ENCODE data around the gene RXRA.

DNA sequence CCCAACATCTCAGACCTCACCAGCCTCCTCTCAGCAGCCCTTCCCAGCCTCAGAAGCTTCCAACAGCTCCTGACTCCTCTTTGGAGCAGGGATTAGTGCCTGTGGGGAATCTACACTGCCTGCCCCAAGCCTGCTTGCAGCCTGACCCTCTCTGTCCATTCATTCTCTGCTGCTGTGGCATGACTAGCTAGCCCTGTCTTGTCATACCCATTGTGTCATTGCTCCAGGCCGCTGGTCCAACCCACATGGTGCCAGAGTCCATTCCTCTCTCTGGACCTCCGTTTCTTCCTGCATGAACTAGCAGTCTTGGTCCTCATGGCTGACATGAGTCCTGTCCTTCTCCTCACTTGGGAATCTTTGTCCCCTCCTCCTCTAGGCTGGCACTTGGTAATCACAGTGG, 12.8 kb upstream of the RXRA start:
- TF ChIP-seq, protein P1, sequence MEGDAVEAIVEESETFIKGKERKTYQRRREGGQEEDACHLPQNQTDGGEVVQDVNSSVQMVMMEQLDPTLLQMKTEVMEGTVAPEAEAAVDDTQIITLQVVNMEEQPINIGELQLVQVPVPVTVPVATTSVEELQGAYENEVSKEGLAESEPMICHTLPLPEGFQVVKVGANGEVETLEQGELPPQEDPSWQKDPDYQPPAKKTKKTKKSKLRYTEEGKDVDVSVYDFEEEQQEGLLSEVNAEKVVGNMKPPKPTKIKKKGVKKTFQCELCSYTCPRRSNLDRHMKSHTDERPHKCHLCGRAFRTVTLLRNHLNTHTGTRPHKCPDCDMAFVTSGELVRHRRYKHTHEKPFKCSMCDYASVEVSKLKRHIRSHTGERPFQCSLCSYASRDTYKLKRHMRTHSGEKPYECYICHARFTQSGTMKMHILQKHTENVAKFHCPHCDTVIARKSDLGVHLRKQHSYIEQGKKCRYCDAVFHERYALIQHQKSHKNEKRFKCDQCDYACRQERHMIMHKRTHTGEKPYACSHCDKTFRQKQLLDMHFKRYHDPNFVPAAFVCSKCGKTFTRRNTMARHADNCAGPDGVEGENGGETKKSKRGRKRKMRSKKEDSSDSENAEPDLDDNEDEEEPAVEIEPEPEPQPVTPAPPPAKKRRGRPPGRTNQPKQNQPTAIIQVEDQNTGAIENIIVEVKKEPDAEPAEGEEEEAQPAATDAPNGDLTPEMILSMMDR (IDR thresholded peaks at IDR 0.05), result no peak
- no peak for TF ChIP-seq POLR2A (IDR thresholded peaks at IDR 0.05)
